BJ (cell line): Measurements from ENCODE around the gene TAMM41. TPM values are rescaled to one million over a fixed set of nuclear protein-coding genes. Genes with fewer than 3 reads are reported as not detected.

Source experiments
- CTCF ChIA-PET: fragments of 350-600 bp; formaldehyde crosslinking; extraction: SDS; loops from one replicate; lab custom pipeline; 2021; ENCODE audit warnings: antibody characterized with exemption, inconsistent platforms; lab: Yijun Ruan, JAX
- POLR2A ChIA-PET: fragments of 300-600 bp; sonication (Branson Sonifier 250); formaldehyde crosslinking; extraction: SDS; loops from one replicate; lab custom pipeline; 2021; ENCODE audit warnings: antibody characterized with exemption; lab: Charles Lee
- DNase-seq: peaks from one replicate; pipeline ENCODE4 v3.0.0-alpha.2; 2011; ENCODE audit warnings: low read depth
- H3K27me3 ChIP-seq: 2 replicates; pipeline ENCODE4 v1.6.0; 2011; ENCODE audit warnings: low read length; ENCODE audit not compliant: control insufficient read depth, insufficient read depth
- H3K36me3 ChIP-seq: 2 replicates; pipeline ENCODE4 v1.5.1; 2011; ENCODE audit warnings: low read length; ENCODE audit not compliant: control insufficient read depth, insufficient read depth
- H3K4me3 ChIP-seq: 2 replicates; pipeline ENCODE4 v1.5.1; 2011; ENCODE audit warnings: low read depth, mild to moderate bottlenecking, control low read depth, low read length
- polyA plus RNA-seq: library from polyadenylated mRNA; depleted of rRNA; stranded (reverse); fragments of >200 nt; gene quantifications from 2 replicates; pipeline ENCODE4 v1.2.3, GENCODE V29; 2011
- TF ChIP-seq, protein P1 (sequence below): IDR thresholded peaks from 2 replicates; pipeline ENCODE4 v1.5.1; 2011; ENCODE audit warnings: low read depth, mild to moderate bottlenecking, control low read depth, inconsistent platforms, low read length, moderate library complexity; ENCODE audit not compliant: insufficient read depth

Gene TAMM41
- polyA plus RNA-seq, 1 experiment, result 10.0 TPM

DNA sequence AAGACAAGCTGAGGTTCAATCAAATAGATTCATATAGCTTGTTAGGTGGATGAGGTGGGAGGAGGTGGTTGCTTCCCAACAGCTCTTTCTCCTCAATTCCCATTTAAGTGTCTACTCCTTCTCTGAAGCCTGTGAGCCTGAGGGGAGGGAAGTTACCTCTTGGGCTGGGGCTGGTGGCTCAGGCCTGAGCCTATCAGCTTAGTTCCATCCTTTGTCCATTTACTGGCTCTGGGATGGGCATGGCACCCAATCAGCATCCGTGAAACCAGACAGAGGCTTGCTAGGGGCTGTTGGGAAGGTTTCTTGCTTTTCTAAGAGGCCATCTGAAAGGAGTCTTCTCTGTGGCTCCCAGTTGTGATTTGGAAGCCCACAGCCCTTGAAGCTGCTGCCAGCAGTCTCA, 57.3 kb downstream of the TAMM41 start:
- DNase-seq, result no peak
- Histone ChIP-seq H3K27me3 (no peaks in the 10 kb centered on the region), H3K4me3 (no peak overlapping the region), H3K36me3 (peaks cover 9% of the 10 kb centered on the region)
- CTCF ChIA-PET, result interaction anchor here (0.8 to 3.2 kb wide), 2 partner anchors 15 kb away, joined by 3 to 9 read pairs; no protein-coding TSS in a partner anchor
- TF ChIP-seq, protein P1, sequence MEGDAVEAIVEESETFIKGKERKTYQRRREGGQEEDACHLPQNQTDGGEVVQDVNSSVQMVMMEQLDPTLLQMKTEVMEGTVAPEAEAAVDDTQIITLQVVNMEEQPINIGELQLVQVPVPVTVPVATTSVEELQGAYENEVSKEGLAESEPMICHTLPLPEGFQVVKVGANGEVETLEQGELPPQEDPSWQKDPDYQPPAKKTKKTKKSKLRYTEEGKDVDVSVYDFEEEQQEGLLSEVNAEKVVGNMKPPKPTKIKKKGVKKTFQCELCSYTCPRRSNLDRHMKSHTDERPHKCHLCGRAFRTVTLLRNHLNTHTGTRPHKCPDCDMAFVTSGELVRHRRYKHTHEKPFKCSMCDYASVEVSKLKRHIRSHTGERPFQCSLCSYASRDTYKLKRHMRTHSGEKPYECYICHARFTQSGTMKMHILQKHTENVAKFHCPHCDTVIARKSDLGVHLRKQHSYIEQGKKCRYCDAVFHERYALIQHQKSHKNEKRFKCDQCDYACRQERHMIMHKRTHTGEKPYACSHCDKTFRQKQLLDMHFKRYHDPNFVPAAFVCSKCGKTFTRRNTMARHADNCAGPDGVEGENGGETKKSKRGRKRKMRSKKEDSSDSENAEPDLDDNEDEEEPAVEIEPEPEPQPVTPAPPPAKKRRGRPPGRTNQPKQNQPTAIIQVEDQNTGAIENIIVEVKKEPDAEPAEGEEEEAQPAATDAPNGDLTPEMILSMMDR, result no peak
- POLR2A ChIA-PET, result no interaction called here

DNA sequence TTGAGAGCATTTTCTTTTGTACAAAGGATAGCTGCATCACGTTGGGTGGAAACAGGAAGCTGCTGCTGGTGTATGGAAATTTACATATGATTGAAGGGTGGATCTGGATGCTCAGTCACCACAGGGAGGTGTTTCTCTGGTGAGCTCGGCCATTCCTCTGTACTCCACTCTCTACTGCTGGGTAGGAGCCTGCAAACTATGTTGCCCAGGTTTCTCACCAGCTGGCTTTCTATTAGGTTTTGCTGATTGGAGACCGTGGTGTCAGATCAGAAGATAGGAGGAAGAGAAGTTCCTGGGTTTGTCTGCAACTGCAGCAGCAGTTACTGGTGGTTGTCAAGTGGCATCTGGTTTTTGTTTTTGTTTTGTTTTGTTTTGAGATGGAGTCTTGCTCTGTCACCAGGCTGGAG, 61.7 kb downstream of the TAMM41 start:
- POLR2A ChIA-PET, result no interaction called here

DNA sequence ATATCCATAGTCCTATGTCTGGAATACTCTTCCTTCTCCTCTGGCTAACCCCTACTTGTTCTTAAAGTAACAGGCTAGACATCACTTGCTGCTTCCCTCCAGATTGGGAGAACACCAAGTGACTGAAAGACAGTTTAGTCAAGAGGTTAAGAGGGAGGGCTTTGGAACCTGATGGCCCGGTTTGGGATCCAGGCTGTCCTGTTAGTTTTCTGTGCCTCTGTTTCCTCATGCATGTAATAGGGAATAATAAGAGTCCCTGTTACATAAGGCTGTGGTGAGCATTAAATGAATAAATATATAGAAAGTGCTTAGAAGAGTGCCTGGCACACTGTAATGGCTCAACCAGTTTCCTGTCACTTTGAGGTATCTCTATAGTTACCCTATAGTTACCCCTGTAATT, 66.3 kb downstream of the TAMM41 start:
- H3K27me3 ChIP-seq, result no peaks in the 10 kb centered on the region
- ChIA-PET CTCF (interaction anchor here (0.6 to 0.8 kb wide), 2 partner anchors 11 to 20 kb away, joined by 3 to 5 read pairs; no protein-coding TSS in a partner anchor), POLR2A (no interaction called here)
- DNase-seq, result no peak
- TF ChIP-seq, protein P1, result no peak
- no peaks in the 10 kb centered on the region; the same call in 1 of the 2 replicates for H3K36me3 ChIP-seq
- no peak overlapping the region for H3K4me3 ChIP-seq

More for the DNA sequence above, 61.7 kb downstream of the TAMM41 start:
- H3K27me3 ChIP-seq, result no peaks in the 10 kb centered on the region
- no peak for DNase-seq
- H3K4me3 ChIP-seq, result no peak overlapping the region
- CTCF ChIA-PET, result interaction anchor here (0.6 to 2.4 kb wide), 3 partner anchors 9 to 20 kb away, joined by 3 to 8 read pairs (median 3); no protein-coding TSS in a partner anchor
- H3K36me3 ChIP-seq, result peaks cover 8% of the 10 kb centered on the region
- TF ChIP-seq, protein P1, result no peak

DNA sequence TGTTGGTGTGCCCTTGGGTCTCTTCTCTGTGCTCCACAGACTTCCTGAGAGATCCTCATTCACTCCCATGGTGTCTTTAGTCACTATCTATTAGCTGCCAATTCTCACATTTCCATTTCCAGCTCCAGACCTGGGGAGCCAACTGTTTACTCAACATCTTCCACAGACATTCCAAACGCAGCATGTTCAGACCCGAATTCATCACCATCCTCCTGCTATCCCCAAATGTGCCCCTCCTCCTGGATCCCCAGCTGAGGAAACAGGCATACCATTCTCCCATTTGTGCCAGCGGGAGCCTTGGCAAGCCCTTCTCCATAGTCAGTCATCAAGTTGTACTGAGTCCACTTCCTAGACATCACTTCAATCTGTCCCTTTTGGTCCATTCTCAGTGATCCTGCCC, 67.1 kb downstream of the TAMM41 start:
- DNase-seq, result no peak
- TF ChIP-seq, protein P1, result no peak
- ChIA-PET POLR2A (interaction anchor here (0.6 kb wide), 1 partner anchor 739 kb away, joined by 3 read pairs; no protein-coding TSS in a partner anchor), CTCF (interaction anchor here (0.8 to 1.2 kb wide), 3 partner anchors 14 to 35 kb away, joined by 3 to 4 read pairs (median 4); no protein-coding TSS in a partner anchor)
- no peaks in the 10 kb centered on the region; the same call in 1 of the 2 replicates for H3K36me3 ChIP-seq
- no peaks in the 10 kb centered on the region for H3K27me3 ChIP-seq
- no peak overlapping the region for H3K4me3 ChIP-seq

DNA sequence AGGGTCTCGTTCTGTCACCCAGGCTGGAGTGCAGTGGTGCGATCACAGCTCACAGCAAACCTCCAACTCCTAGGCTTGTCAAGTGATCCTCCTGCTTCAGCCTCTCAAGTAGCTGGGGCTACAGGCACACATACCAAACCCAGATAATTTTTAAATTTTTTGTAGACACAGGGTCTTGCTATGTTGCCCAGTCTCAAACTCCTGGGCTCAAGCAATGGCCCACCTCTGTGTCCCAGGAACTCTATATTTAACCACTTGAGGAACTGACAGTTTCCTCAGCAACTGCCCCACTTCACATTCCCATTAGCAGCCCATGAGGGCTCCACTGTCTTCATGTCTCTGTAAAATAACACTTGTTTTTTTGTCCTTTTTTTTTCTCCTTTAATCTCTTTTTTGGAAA, 68.4 kb downstream of the TAMM41 start:
- ChIA-PET CTCF (interaction anchor here (0.9 kb wide), 1 partner anchor 16 kb away, joined by 3 read pairs; no protein-coding TSS in a partner anchor), POLR2A (no interaction called here)
- TF ChIP-seq, protein P1, result no peak
- Histone ChIP-seq H3K4me3 (no peak overlapping the region), H3K27me3 (no peaks in the 10 kb centered on the region), H3K36me3 (no peaks in the 10 kb centered on the region; the same call in 1 of the 2 replicates)
- no peak for DNase-seq
